Upper lobe of left lung (tissue), 6 donors: ENCODE measurements around the gene TIMP4. TPM values are rescaled to one million over a fixed set of nuclear protein-coding genes. Genes with fewer than 3 reads are reported as not detected.

Experiments used
- ATAC-seq, 2 donors: fragments of 200-7000 bp; cut with Tn5 transposase; one replicate each; pipeline ENCODE4 v1.9.1; 2022; ENCODE audit warnings: mild to moderate bottlenecking in 2 of 2, moderate library complexity in 2 of 2; ENCODE audit not compliant: low FRiP score in 2 of 2
- DNase-seq, 2 donors: peaks; one replicate each; pipeline ENCODE4 v3.0.0-alpha.2; 2019 to 2020
- H3K27ac ChIP-seq, 4 donors: fragments of 200-600 bp; sonication (generic); one replicate each; pipeline ENCODE4 v1.5.1; 2016 to 2019
- H3K27me3 ChIP-seq, 4 donors: fragments of 200-600 bp; sonication (generic); one replicate each; pipeline ENCODE4 v1.5.1; 2017 to 2019
- H3K36me3 ChIP-seq, 4 donors: fragments of 200-600 bp; sonication (generic); one replicate each; pipeline ENCODE4 v1.5.1; 2016 to 2019
- H3K4me1 ChIP-seq, 4 donors: fragments of 200-600 bp; sonication (generic); one replicate each; pipeline ENCODE4 v1.5.1; 2018 to 2019
- H3K4me3 ChIP-seq, 4 donors: fragments of 200-600 bp; sonication (generic); one replicate each; pipeline ENCODE4 v1.5.1; 2017 to 2019; ENCODE audit warnings: mild to moderate bottlenecking in 2 of 4, moderate library complexity in 1 of 4
- H3K9me3 ChIP-seq, 4 donors: fragments of 200-600 bp; sonication (generic); one replicate each; pipeline ENCODE4 v1.5.1; 2018 to 2019
- CTCF ChIP-seq, 6 experiments: fragments of 450-650 bp in 4 of 6; fragments of 200-600 bp in 2 of 6; sonication (generic) in 2 of 6; IDR thresholded peaks; one replicate each; pipeline ENCODE4 v1.5.1; 2016 to 2019; ENCODE audit warnings: antibody characterized with exemption in 6 of 6
- EP300 ChIP-seq, 4 donors: sonication (generic); formaldehyde crosslinking; IDR thresholded peaks; one replicate each; pipeline ENCODE4 v1.5.1; 2017; ENCODE audit warnings: antibody characterized with exemption in 4 of 4, control low read depth in 2 of 4
- POLR2A ChIP-seq, 4 donors: fragments of 450-650 bp; IDR thresholded peaks; one replicate each; pipeline ENCODE4 v1.5.1; 2016 to 2017; ENCODE audit warnings: antibody characterized with exemption in 4 of 4, mild to moderate bottlenecking in 2 of 4
- POLR2AphosphoS5 ChIP-seq, 2 donors: sonication (generic); formaldehyde crosslinking; IDR thresholded peaks; one replicate each; pipeline ENCODE4 v1.5.1; 2017; ENCODE audit warnings: antibody characterized with exemption in 2 of 2
- WGBS, 2 donors: methylation state at CpG; one replicate each; pipeline ENCODE4 v1.1.5; 2017 to 2018; 5-methylcytosine and 5-hydroxymethylcytosine counted together
- total RNA-seq, 6 donors: library from RNA; depleted of rRNA in 4 of 6; stranded (reverse); fragments of >200 nt in 4 of 6; gene quantifications; one replicate each; pipeline versions ENCODE4 v1.1.0 to v1.2.1, GENCODE V29; 2016 to 2021
- donor health status: DM: no; HTN: no; CAD: no; lungs with moderate emphysema.
- donor health status: DM: no; HTN: yes; CAD: no; lungs with severe emphysema.

The TIMP4 gene
- total RNA-seq, 6 donors from 2014 or later: 1.6 to 10.5 (median 5.2) TPM

GRCh38 chr3:12142476-12142875 lies 16.2 kb downstream of the TIMP4 start:
- Histone ChIP-seq H3K36me3 (no peaks in the 10 kb centered on the region), H3K27me3 (no peaks in the 10 kb centered on the region), H3K4me1 (peaks cover 8 to 40% (median 24%) of the 10 kb centered on the region in 4 donors), H3K9me3 (no peaks in the 10 kb centered on the region), H3K4me3 (no peak overlapping the region), H3K27ac (no peak overlapping the region)
- DNase-seq: no peak
- no peak for ATAC-seq
- 93 to 96% methylated on average over 4 of the region's 4 CpGs for WGBS, 2 donors
- TF ChIP-seq CTCF (IDR thresholded peaks at IDR 0.05) (no peak), POLR2AphosphoS5 (IDR thresholded peaks at IDR 0.05) (no peak), POLR2A (IDR thresholded peaks at IDR 0.05) (no peak)

- peaks cover 8 to 37% (median 24%) of the 10 kb centered on the region in 4 donors for H3K4me1 ChIP-seq
- no peaks in the 10 kb centered on the region for H3K27me3 ChIP-seq
- no peaks in the 10 kb centered on the region for H3K36me3 ChIP-seq
- DNase-seq: no peak
- no peaks in the 10 kb centered on the region for H3K9me3 ChIP-seq
- WGBS, 2 donors: 85 to 86% methylated on average over 1 of the region's 1 CpG
- H3K4me3 ChIP-seq: no peak overlapping the region
- no peak for ATAC-seq
- H3K27ac ChIP-seq: no peak overlapping the region
- TF ChIP-seq EP300 (IDR thresholded peaks at IDR 0.05): no peak
- TF ChIP-seq CTCF (IDR thresholded peaks at IDR 0.05): no peak
- TF ChIP-seq POLR2A (IDR thresholded peaks at IDR 0.05): no peak
- TF ChIP-seq POLR2AphosphoS5 (IDR thresholded peaks at IDR 0.05): no peak
Measured at GRCh38 chr3:12141350-12141749, 17.4 kb downstream of the TIMP4 start.

- no peak for DNase-seq
- no peaks in the 10 kb centered on the region for H3K27me3 ChIP-seq
- H3K27ac ChIP-seq: peak overlapping the region in 1 of 4 donors; percentile 43
- ATAC-seq: peak; percentile 56 to 60
- TF ChIP-seq CTCF (IDR thresholded peaks at IDR 0.05): peak in 5 of 6 experiments; percentile 25 to 59 (median 47)
- TF ChIP-seq POLR2A (IDR thresholded peaks at IDR 0.05): no peak
- peak in 2 of 4 donors; percentile 47 to 66 for TF ChIP-seq EP300 (IDR thresholded peaks at IDR 0.05)
- TF ChIP-seq POLR2AphosphoS5 (IDR thresholded peaks at IDR 0.05): peak in 1 of 2 donors; percentile 38
- H3K4me1 ChIP-seq: peaks cover 0 to 31% (median 12%) of the 10 kb centered on the region in 4 donors
- WGBS, 2 donors: 43 to 63% methylated on average over 5 of the region's 5 CpGs
- no peaks in the 10 kb centered on the region for H3K36me3 ChIP-seq
- no peak overlapping the region for H3K4me3 ChIP-seq
- no peaks in the 10 kb centered on the region for H3K9me3 ChIP-seq
Measured at GRCh38 chr3:12139111-12139511, 19.6 kb downstream of the TIMP4 start.

- 14 to 22% methylated on average over 1 of the region's 1 CpG for WGBS, 2 donors
- H3K4me3 ChIP-seq: no peak overlapping the region
Measured at GRCh38 chr3:12138044-12138443, 20.7 kb downstream of the TIMP4 start.

More at GRCh38 chr3:12138044-12138443, 20.7 kb downstream of the TIMP4 start:
- DNase-seq: peak in 1 of 2 donors; percentile 49
- H3K36me3 ChIP-seq: no peaks in the 10 kb centered on the region
- no peaks in the 10 kb centered on the region for H3K9me3 ChIP-seq
- TF ChIP-seq EP300 (IDR thresholded peaks at IDR 0.05) (no peak), CTCF (IDR thresholded peaks at IDR 0.05) (peak in 2 of 6 experiments; percentile 15 to 18)
- peaks cover 0 to 22% (median 9%) of the 10 kb centered on the region in 4 donors for H3K4me1 ChIP-seq
- no peaks in the 10 kb centered on the region for H3K27me3 ChIP-seq
- ATAC-seq: no peak
- no peak overlapping the region for H3K27ac ChIP-seq
